OCI-LY7 (cell line): ENCODE measurements around the gene CBLC.

ENCODE experiments used
- CTCF ChIP-seq: fragments of 200-600 bp; sonication (generic); conservative IDR thresholded peaks from 2 replicates; pipeline ENCODE4 v1.5.1; 2014; ENCODE audit warnings: mild to moderate bottlenecking, antibody characterized with exemption, low read length, moderate library complexity, mixed read lengths
- EZH2phosphoT487 ChIP-seq: fragments of 200-600 bp; sonication (generic); IDR thresholded peaks from 2 replicates; pipeline ENCODE4 v1.6.1; 2018; ENCODE audit warnings: low read depth, borderline replicate concordance, mild to moderate bottlenecking, mixed run types, antibody characterized with exemption, low read length, moderate library complexity, mixed read lengths

DNA sequence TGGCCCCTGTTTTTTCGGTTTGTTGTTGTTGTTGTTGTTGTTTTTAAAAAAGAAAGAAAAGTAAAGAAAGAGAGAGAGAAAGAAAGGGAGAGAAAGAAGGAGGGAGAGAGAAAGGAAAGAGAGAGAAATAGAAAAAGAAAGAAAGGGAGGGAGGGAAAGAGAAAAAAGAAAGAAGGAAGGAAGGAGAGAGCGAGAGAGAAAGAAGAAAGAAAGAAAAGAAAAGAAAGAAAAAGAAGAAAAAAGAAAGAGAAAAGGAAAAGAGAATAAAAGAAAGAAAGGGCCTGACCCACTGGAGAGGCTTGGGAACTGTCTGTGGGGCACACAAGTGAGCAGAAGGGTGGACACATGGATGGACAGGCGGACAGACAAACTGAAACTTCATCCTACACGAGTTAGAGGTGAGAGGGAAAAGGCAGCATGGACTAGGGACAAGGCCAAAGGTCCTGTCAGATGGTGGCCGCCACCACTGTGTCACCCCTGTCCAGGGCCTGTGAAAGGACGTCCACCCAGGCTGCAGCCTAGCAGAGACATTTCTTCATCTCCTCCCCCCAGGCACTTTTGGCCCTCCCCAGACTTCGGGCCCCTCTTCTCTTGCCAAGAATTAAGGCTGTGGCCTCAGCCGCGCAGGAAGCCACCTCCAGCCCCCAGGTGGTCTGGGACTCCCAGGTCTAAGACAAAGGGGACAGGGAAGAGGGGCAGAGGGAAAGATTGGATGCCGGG lies 22.1 kb downstream of the CBLC start:
- TF ChIP-seq CTCF (no peak), EZH2phosphoT487 (no peak)
